HepG2 (cell line): ENCODE data around the gene TNS4. TPM values are rescaled to one million over a fixed set of nuclear protein-coding genes. Genes with fewer than 3 reads are reported as not detected.

ENCODE experiments used
- E2F2 ChIP-seq: sonication (generic); formaldehyde crosslinking; IDR thresholded peaks from 2 replicates; pipeline ENCODE4 v1.4.0; 2020; ENCODE audit warnings: missing genetic modification reagents, borderline replicate concordance
- ERF ChIP-seq: IDR thresholded peaks from 2 replicates; pipeline ENCODE4 v1.6.1; 2018; ENCODE audit warnings: missing biosample characterization, missing genetic modification reagents
- GMEB2 ChIP-seq: IDR thresholded peaks from 2 replicates; pipeline ENCODE4 v1.6.1; 2016; ENCODE audit warnings: missing biosample characterization, missing genetic modification reagents, low read depth
- HNF4G ChIP-seq, 2 experiments: sonication (generic) in 1 of 2; formaldehyde crosslinking in 1 of 2; IDR thresholded peaks; 2 replicates each; pipeline versions ENCODE4 v1.4.0 to v1.6.1; 2011 to 2020; ENCODE audit warnings: borderline replicate concordance in 2 of 2, low read depth in 2 of 2, mild to moderate bottlenecking in 2 of 2, low read length in 1 of 2, missing genetic modification reagents in 1 of 2, moderate library complexity in 1 of 2
- JARID2 ChIP-seq: sonication (generic); formaldehyde crosslinking; IDR thresholded peaks from 2 replicates; pipeline ENCODE4 v1.8.1; 2023; ENCODE audit warnings: missing genetic modification reagents, inconsistent platforms; ENCODE audit not compliant: insufficient replicate concordance
- KIAA2018 ChIP-seq: sonication (generic); formaldehyde crosslinking; IDR thresholded peaks from 2 replicates; pipeline ENCODE4 v1.5.0; 2020; ENCODE audit warnings: mild to moderate bottlenecking, missing genetic modification reagents, borderline replicate concordance
- NR2F6 ChIP-seq, 2 experiments: IDR thresholded peaks; 2 replicates each; pipeline ENCODE4 v1.6.1; 2016; ENCODE audit warnings: antibody characterized with exemption in 1 of 2, mild to moderate bottlenecking in 1 of 2
- ZNF674 ChIP-seq: sonication (generic); formaldehyde crosslinking; IDR thresholded peaks from 2 replicates; pipeline ENCODE4 v1.5.0; 2020; ENCODE audit warnings: low read depth, mild to moderate bottlenecking, missing genetic modification reagents
- ZNF687 ChIP-seq: sonication (generic); formaldehyde crosslinking; IDR thresholded peaks from 2 replicates; pipeline ENCODE4 v1.5.1; 2020; ENCODE audit warnings: mild to moderate bottlenecking, missing genetic modification reagents, moderate library complexity
- ZSCAN22 ChIP-seq: sonication (generic); formaldehyde crosslinking; IDR thresholded peaks from 2 replicates; pipeline ENCODE4 v1.4.0; 2020; ENCODE audit warnings: mild to moderate bottlenecking, missing genetic modification reagents
- polyA plus RNA-seq, 8 experiments: library from polyadenylated mRNA; depleted of rRNA in 3 of 8; stranded (reverse) in 7 of 8; unstranded in 1 of 8; fragments of >200 nt; fragmentation: Illumina TruSeq in 4 of 8; extraction: Trizol in 4 of 8; gene quantifications; 2 replicates each; pipeline versions ENCODE4 v1.2.1 to v1.2.3, GENCODE V29; 2011 to 2016; ENCODE audit warnings: low read depth in 4 of 8, missing spikeins in 1 of 8, mixed read lengths in 1 of 8; ENCODE audit not compliant: insufficient read depth in 1 of 8
- total RNA-seq, 5 experiments: library from RNA; depleted of rRNA; stranded (reverse); fragments of >200 nt; fragmentation: Illumina TruSeq; extraction: Trizol; gene quantifications; 2 replicates each; pipeline ENCODE4 v1.2.3, GENCODE V29; 2016; ENCODE audit warnings: low read depth in 1 of 5

The TNS4 gene
- total and polyA plus RNA-seq, 2 of the 13 experiments (the other 11 are each of a cell fraction or from before 2014, with no cell fraction given): 0.58 to 2.1 TPM

GRCh38 chr17:40516581-40517285, 15.3 kb upstream of the TNS4 start (continued):
- no peak for TF ChIP-seq HNF4G (IDR thresholded peaks at IDR 0.05; ENCODE audit: borderline replicate concordance, low read depth, low read length)
- TF ChIP-seq HNF4G (CRISPR knock-in tag; IDR thresholded peaks at IDR 0.05; ENCODE audit: borderline replicate concordance, low read depth): no peak
- TF ChIP-seq JARID2 (CRISPR knock-in tag): no peak
- TF ChIP-seq NR2F6 (IDR thresholded peaks at IDR 0.05): no peak
- peak; percentile 41; the same call in 1 of the 2 replicates for TF ChIP-seq NR2F6 (CRISPR knock-in tag; IDR thresholded peaks at IDR 0.05)
- TF ChIP-seq E2F2 (CRISPR knock-in tag): no peak
- TF ChIP-seq ZSCAN22 (CRISPR knock-in tag): no peak
- no peak for TF ChIP-seq KIAA2018
- peak; percentile 36; the same call in 1 of the 2 replicates for TF ChIP-seq ZNF687 (CRISPR knock-in tag)
- TF ChIP-seq ERF (CRISPR knock-in tag): peak; percentile 59; the same call in 1 of the 2 replicates
- no peak for TF ChIP-seq ZNF674 (CRISPR knock-in tag)
- no peak for TF ChIP-seq GMEB2
